SK-N-SH treated with all-trans-retinoic acid at 6 μM for 48 hours (cell line): ENCODE data around the gene ARHGAP33.

ENCODE experiments used
- ATAC-seq: fragments of 200-7000 bp; cut with Tn5 transposase; 3 replicates; pipeline ENCODE4 v1.9.1; 2020; ENCODE audit warnings: mild to moderate bottlenecking, moderate library complexity
- ARNTL ChIP-seq: fragments of 450-650 bp; formaldehyde crosslinking; IDR thresholded peaks from 2 replicates; pipeline ENCODE4 v1.5.0; 2020; ENCODE audit warnings: low read depth, mild to moderate bottlenecking, moderate library complexity, borderline replicate concordance
- BACH2 ChIP-seq: fragments of 250-450 bp; sonication (Bioruptor Pico); IDR thresholded peaks from 2 replicates; pipeline ENCODE4 v1.9.0; 2021; ENCODE audit warnings: mild to moderate bottlenecking, borderline replicate concordance
- CREB5 ChIP-seq: fragments of 250-450 bp; sonication (Bioruptor Pico); IDR thresholded peaks from 2 replicates; pipeline ENCODE4 v1.5.1; 2020; ENCODE audit warnings: low read depth, mild to moderate bottlenecking, moderate library complexity
- CSDC2 ChIP-seq: fragments of 250-450 bp; sonication (Bioruptor Pico); IDR thresholded peaks from 2 replicates; pipeline ENCODE4 v1.5.0; 2020; ENCODE audit warnings: mild to moderate bottlenecking, moderate library complexity
- CSRNP3 ChIP-seq: fragments of 250-450 bp; sonication (Bioruptor Pico); IDR thresholded peaks from 2 replicates; pipeline ENCODE4 v1.5.1; 2021; ENCODE audit warnings: mild to moderate bottlenecking, moderate library complexity
- GLIS3 ChIP-seq: fragments of 250-450 bp; sonication (Bioruptor Pico); IDR thresholded peaks from 2 replicates; pipeline ENCODE4 v1.5.0; 2020; ENCODE audit warnings: mild to moderate bottlenecking, moderate library complexity
- ISL1 ChIP-seq: fragments of 250-450 bp; sonication (Bioruptor Pico); IDR thresholded peaks from 2 replicates; pipeline ENCODE4 v2.1.2; 2022; ENCODE audit warnings: mild to moderate bottlenecking, moderate library complexity
- OSR1 ChIP-seq: fragments of 250-450 bp; sonication (Bioruptor Pico); IDR thresholded peaks from 2 replicates; pipeline ENCODE4 v1.8.0; 2022; ENCODE audit warnings: moderate library complexity, mild to moderate bottlenecking, inconsistent platforms
- POU6F1 ChIP-seq: fragments of 250-450 bp; sonication (Bioruptor Pico); IDR thresholded peaks from 2 replicates; pipeline ENCODE4 v1.8.0; 2021; ENCODE audit warnings: low read depth, mild to moderate bottlenecking, moderate library complexity, borderline replicate concordance
- PPARA ChIP-seq: fragments of 250-450 bp; sonication (Bioruptor Pico); IDR thresholded peaks from 2 replicates; pipeline ENCODE4 v1.5.0; 2020; ENCODE audit warnings: mild to moderate bottlenecking, borderline replicate concordance
- RARB ChIP-seq: fragments of 250-450 bp; sonication (Bioruptor Pico); IDR thresholded peaks from 2 replicates; pipeline ENCODE4 v1.8.0; 2021; ENCODE audit warnings: mild to moderate bottlenecking, moderate library complexity
- SNAI2 ChIP-seq: fragments of 250-450 bp; sonication (Bioruptor Pico); IDR thresholded peaks from 2 replicates; pipeline ENCODE4 v1.5.0; 2020; ENCODE audit warnings: mild to moderate bottlenecking, moderate library complexity
- TCF4 ChIP-seq: fragments of 250-450 bp; sonication (Bioruptor Pico); IDR thresholded peaks from 2 replicates; pipeline ENCODE4 v1.8.0; 2021; ENCODE audit warnings: mild to moderate bottlenecking, moderate library complexity, borderline replicate concordance
- TOX ChIP-seq: fragments of 250-450 bp; sonication (Bioruptor Pico); IDR thresholded peaks from 2 replicates; pipeline ENCODE4 v1.8.0; 2021; ENCODE audit warnings: mild to moderate bottlenecking, moderate library complexity, borderline replicate concordance
- TSHZ2 ChIP-seq: fragments of 250-450 bp; sonication (Bioruptor Pico); IDR thresholded peaks from 2 replicates; pipeline ENCODE4 v1.5.0; 2020; ENCODE audit warnings: mild to moderate bottlenecking, moderate library complexity
- ZFP3 ChIP-seq: fragments of 250-450 bp; sonication (Bioruptor Pico); IDR thresholded peaks from 2 replicates; pipeline ENCODE4 v1.5.0; 2020; ENCODE audit warnings: mild to moderate bottlenecking, moderate library complexity
- ZFP30 ChIP-seq: fragments of 450-650 bp; formaldehyde crosslinking; IDR thresholded peaks from 2 replicates; pipeline ENCODE4 v1.5.0; 2022; ENCODE audit warnings: mild to moderate bottlenecking, moderate library complexity
- ZNF565 ChIP-seq: fragments of 450-650 bp; formaldehyde crosslinking; conservative IDR thresholded peaks from 2 replicates; pipeline ENCODE4 v1.5.0; 2020; ENCODE audit warnings: low read depth, mild to moderate bottlenecking, moderate library complexity
- ZNF8 ChIP-seq: fragments of 450-650 bp; formaldehyde crosslinking; IDR thresholded peaks from 2 replicates; pipeline ENCODE4 v1.5.0; 2020; ENCODE audit warnings: mild to moderate bottlenecking, moderate library complexity

The ARHGAP33 gene

GRCh38 chr19:35805526-35806102 is 30.2 kb downstream of the ARHGAP33 start (continued):
- TF ChIP-seq POU6F1 (CRISPR knock-in tag) (no peak), CSDC2 (CRISPR knock-in tag) (no peak), OSR1 (CRISPR knock-in tag) (no peak), GLIS3 (CRISPR knock-in tag) (no peak), ARNTL (CRISPR knock-in tag) (no peak)

- TF ChIP-seq ZFP30 = no peak
- TF ChIP-seq OSR1 (CRISPR knock-in tag) = no peak
- no peak for TF ChIP-seq ISL1 (CRISPR knock-in tag)
- no peak for TF ChIP-seq RARB (CRISPR knock-in tag)
- no peak for TF ChIP-seq SNAI2 (CRISPR knock-in tag)
- TF ChIP-seq BACH2 (CRISPR knock-in tag) = no peak
- no peak for TF ChIP-seq ARNTL (CRISPR knock-in tag)
- TF ChIP-seq ZNF8 (CRISPR knock-in tag) = no peak
- no peak for TF ChIP-seq TSHZ2
- no peak for TF ChIP-seq PPARA (CRISPR knock-in tag)
- no peak for TF ChIP-seq CSRNP3 (CRISPR knock-in tag)
- TF ChIP-seq CREB5 (CRISPR knock-in tag) = no peak
- no peak for TF ChIP-seq TOX
- TF ChIP-seq CSDC2 (CRISPR knock-in tag) = no peak
- no peak for TF ChIP-seq TCF4
- TF ChIP-seq ZNF565 (CRISPR knock-in tag) = no peak
- TF ChIP-seq ZFP3 = no peak
- TF ChIP-seq GLIS3 (CRISPR knock-in tag) = no peak
- TF ChIP-seq, all 23 proteins: peak for 0
- ATAC-seq = no peak
Measured at GRCh38 chr19:35806597-35806996, 31.2 kb downstream of the ARHGAP33 start.

GRCh38 chr19:35807633-35808032 is 32.3 kb downstream of the ARHGAP33 start:
- TF ChIP-seq CREB5 (CRISPR knock-in tag) = no peak
- TF ChIP-seq ARNTL (CRISPR knock-in tag) = no peak

More at GRCh38 chr19:35807633-35808032, 32.3 kb downstream of the ARHGAP33 start:
- ATAC-seq = no peak
